ENCODE data around the gene NEURL3. TPM values are rescaled to one million over a fixed set of nuclear protein-coding genes. Genes with fewer than 3 reads are reported as not detected.

NEURL3 gene
- total and polyA plus RNA-seq, 2 of the 8 experiments (the other 6 are each of a cell fraction or from before 2014, with no cell fraction given), result not detected

- Histone ChIP-seq H2BK15ac (ENCODE audit: low read length) (no peak overlapping the region), H3K18ac (ENCODE audit: extremely low read depth, low read length) (no peak overlapping the region), H2BK12ac (ENCODE audit: low read depth, low read length) (no peak overlapping the region), H3K9me3 (ENCODE audit: insufficient read depth in 2 of 2, low read depth in 1 of 2, low read length in 1 of 2) (no peaks in the 10 kb centered on the region), H2BK5ac (ENCODE audit: low read depth, low read length) (no peak overlapping the region), H2AFZ (ENCODE audit: low read length) (no peak overlapping the region), H3K79me2 (ENCODE audit: control insufficient read depth in 1 of 2, insufficient read depth in 2 of 2, low read length in 2 of 2) (no peaks in the 10 kb centered on the region), H3K79me1 (ENCODE audit: low read depth, low read length) (no peaks in the 10 kb centered on the region), H3K4me2 (ENCODE audit: insufficient read depth in 1 of 2, low read depth in 2 of 2, low read length in 2 of 2) (no peak overlapping the region), H3K14ac (ENCODE audit: insufficient read length) (no peak overlapping the region), H3K4me1 (replicated peaks in 1 of 4; ENCODE audit: control insufficient read depth in 3 of 4, insufficient read depth in 4 of 4, low read length in 3 of 4) (no peaks in the 10 kb centered on the region), H2BK20ac (ENCODE audit: low read length) (no peak overlapping the region), H3K23ac (ENCODE audit: insufficient read length) (no peak overlapping the region), H3K4me3 (ENCODE audit: extremely low read depth in 1 of 4, insufficient read depth in 2 of 4, low read depth in 3 of 4, low read length in 4 of 4) (no peak overlapping the region), H3K27me3 (replicated peaks in 1 of 4; ENCODE audit: control insufficient read depth in 3 of 4, extremely low read depth in 1 of 4, insufficient read depth in 3 of 4, low read length in 3 of 4) (no peaks in the 10 kb centered on the region), H3K36me3 (ENCODE audit: control insufficient read depth in 2 of 4, insufficient read depth in 4 of 4, low read length in 3 of 4) (no peaks in the 10 kb centered on the region), H3K56ac (replicated peaks; ENCODE audit: insufficient read length, low read depth, low read length) (no peak overlapping the region), H4K8ac (ENCODE audit: extremely low read depth, insufficient read depth, low read length) (no peak overlapping the region), H4K91ac (replicated peaks; ENCODE audit: insufficient read length, low read length) (no peak overlapping the region), H4K5ac (ENCODE audit: insufficient read length, low read depth, low read length) (no peak overlapping the region), H3K27ac (ENCODE audit: low read depth, low read length) (no peak overlapping the region), H4K20me1 (replicated peaks in 1 of 2; ENCODE audit: control insufficient read depth in 1 of 2, insufficient read depth in 2 of 2, low read length in 2 of 2) (no peaks in the 10 kb centered on the region), H3K23me2 (ENCODE audit: low read depth, low read length) (no peaks in the 10 kb centered on the region), H2BK120ac (replicated peaks; ENCODE audit: low read depth, low read length) (no peak overlapping the region), H3K4ac (replicated peaks; ENCODE audit: insufficient read length, low read depth, low read length) (no peak overlapping the region), H3K9ac (replicated peaks in 1 of 4; ENCODE audit: extremely low read depth in 1 of 4, low read depth in 3 of 4, low read length in 3 of 4) (no peak overlapping the region), H2AK5ac (ENCODE audit: low read depth, low read length) (no peak overlapping the region)
- DNase-seq (ENCODE audit: low read depth in 1 of 2, low spot score in 2 of 2) (no peak), FAIRE-seq (no peak)
- CTCF ChIA-PET (ENCODE audit: partially characterized antibody), result interaction anchor here (0.6 to 3.4 kb wide), 9 partner anchors 10 to 105 kb away, joined by 3 to 10 read pairs (median 3); no protein-coding TSS in a partner anchor
- 86% methylated on average over 6 of the region's 6 CpGs; no CpG with 5 or more reads in 1 of the 2 experiments for WGBS, 2 experiments (ENCODE audit: extremely low coverage in 1 of 2, insufficient coverage in 1 of 2, insufficient read length in 1 of 2, insufficient replicate concordance in 2 of 2, low coverage in 1 of 2, low lambda C conversion rate in 2 of 2, missing lambda C conversion rate in 1 of 2)
- POLR2A ChIA-PET (ENCODE audit: partially characterized antibody), result interaction anchor here (0.6 to 0.7 kb wide), 2 partner anchors 43 to 114 kb away, joined by 3 read pairs; partner anchors contain the start of gene NCAPH
- TF ChIP-seq TAF1 (IDR thresholded peaks at IDR 0.05; ENCODE audit: low read depth, low read length), result no peak
- TF ChIP-seq EP300 (IDR thresholded peaks at IDR 0.05; ENCODE audit: borderline replicate concordance in 1 of 2, low read depth in 2 of 2, low read length in 2 of 2), result no peak
- no peak for TF ChIP-seq SAP30 (IDR thresholded peaks at IDR 0.05; ENCODE audit: insufficient read depth, insufficient replicate concordance, low read length)
- no peak for TF ChIP-seq SIN3A (conservative IDR thresholded peaks at IDR 0.05 in 1 of 2, IDR thresholded peaks at IDR 0.05 in 1 of 2; ENCODE audit: low read depth in 1 of 2, low read length in 2 of 2)
- TF ChIP-seq RBBP5 (IDR thresholded peaks at IDR 0.05; ENCODE audit: borderline replicate concordance, low read depth, low read length), result no peak
- no peak for TF ChIP-seq ATF2 (IDR thresholded peaks at IDR 0.05; ENCODE audit: low read length)
- TF ChIP-seq USF2 (IDR thresholded peaks at IDR 0.05; ENCODE audit: low read length), result no peak
- TF ChIP-seq GTF2F1 (IDR thresholded peaks at IDR 0.05; ENCODE audit: borderline replicate concordance, low read depth, low read length), result no peak
- TF ChIP-seq CEBPB (IDR thresholded peaks at IDR 0.05; ENCODE audit: low read depth, low read length), result no peak
Measured at GRCh38 chr2:96449637-96450036, 55.5 kb downstream of the NEURL3 start.

Measured in H1 (cell line).